NCI-H128 (cell line): Measurements from ENCODE around the gene F11R.
"Not testable (repeated sequence)": the region's sequence is repeated elsewhere in the genome, so short reads cannot be mapped to it uniquely, and the experiment has no call there.

Source experiments
- DNase-seq: peaks from one replicate; lab custom pipeline; 2025; ENCODE audit not compliant: unreplicated experiment; lab: John Stamatoyannopoulos, UW

F11R gene

GRCh38 chr1:161044908-161045735, 24.2 kb upstream of the F11R start:
- DNase-seq = peak; percentile 23

- no peak for DNase-seq
Measured at GRCh38 chr1:161044535-161044907, 23.6 kb upstream of the F11R start.

GRCh38 chr1:161039546-161039945, 18.6 kb upstream of the F11R start:
- no peak for DNase-seq

- no peak for DNase-seq
Measured at GRCh38 chr1:161039154-161039545, 18.2 kb upstream of the F11R start.

- DNase-seq = peak; percentile 79
Measured at GRCh38 chr1:161038523-161039153, 17.7 kb upstream of the F11R start, which contains the start of gene TSTD1. TSTD1 (minus strand) TSS chr1:161038964; CDS start chr1:161038889, 75 bp downstream.

GRCh38 chr1:161037661-161038522, 16.9 kb upstream of the F11R start:
- no peak for DNase-seq

- DNase-seq = no peak
Measured at GRCh38 chr1:161033751-161034150, 12.8 kb upstream of the F11R start.

GRCh38 chr1:161032409-161032808, 11.5 kb upstream of the F11R start:
- no peak for DNase-seq

GRCh38 chr1:161031874-161032273, 10.9 kb upstream of the F11R start:
- no peak for DNase-seq

- not testable (repeated sequence) for DNase-seq
Measured at GRCh38 chr1:161029466-161029865, 8.5 kb upstream of the F11R start.

GRCh38 chr1:161026954-161027353, 6.0 kb upstream of the F11R start:
- DNase-seq = not testable (repeated sequence)

- DNase-seq = not testable (repeated sequence)
Measured at GRCh38 chr1:161022432-161022831, 1.5 kb upstream of the F11R start.

GRCh38 chr1:161021970-161022353, 1.0 kb upstream of the F11R start:
- no peak for DNase-seq

- DNase-seq = peak; percentile 98
Measured at GRCh38 chr1:161021165-161021969, 415 bp upstream of the F11R start.

- DNase-seq = peak; percentile 34
Measured at GRCh38 chr1:161019751-161020495, 1.0 kb downstream of the F11R start.

GRCh38 chr1:161019111-161019660, 1.8 kb downstream of the F11R start:
- not testable (repeated sequence) for DNase-seq

- DNase-seq = no peak
Measured at GRCh38 chr1:161018631-161018930, 2.4 kb downstream of the F11R start.

- no peak for DNase-seq
Measured at GRCh38 chr1:161017756-161018630, 3.0 kb downstream of the F11R start.

GRCh38 chr1:161017181-161017580, 3.8 kb downstream of the F11R start:
- not testable (repeated sequence) for DNase-seq
